Measurements from ENCODE around the gene TMPO.
"Not testable (repeated sequence)": the region's sequence is repeated elsewhere in the genome, so short reads cannot be mapped to it uniquely, and the experiment has no call there.

TMPO gene

DNA sequence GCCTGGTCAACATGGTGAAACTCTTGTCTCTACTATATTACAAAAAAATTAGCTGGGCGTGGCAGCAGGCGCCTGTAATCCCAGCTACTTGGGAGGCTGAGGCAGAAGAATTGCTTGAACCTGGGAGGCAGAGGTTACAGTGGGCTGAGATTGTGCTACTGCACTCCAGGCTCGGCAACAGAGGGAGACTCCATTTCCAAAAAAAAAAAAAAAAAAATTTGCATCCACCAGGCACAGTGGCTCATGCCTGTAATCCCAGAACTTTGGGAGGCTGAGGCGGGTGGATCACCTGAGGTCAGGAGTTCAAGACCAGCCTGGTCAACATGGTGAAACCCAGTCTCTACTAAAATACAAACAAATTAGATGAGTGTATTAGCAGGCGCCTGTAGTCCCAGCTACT, 3.6 kb upstream of the TMPO start:
- not testable (repeated sequence) for DNase-seq (ENCODE audit: low spot score)

DNA sequence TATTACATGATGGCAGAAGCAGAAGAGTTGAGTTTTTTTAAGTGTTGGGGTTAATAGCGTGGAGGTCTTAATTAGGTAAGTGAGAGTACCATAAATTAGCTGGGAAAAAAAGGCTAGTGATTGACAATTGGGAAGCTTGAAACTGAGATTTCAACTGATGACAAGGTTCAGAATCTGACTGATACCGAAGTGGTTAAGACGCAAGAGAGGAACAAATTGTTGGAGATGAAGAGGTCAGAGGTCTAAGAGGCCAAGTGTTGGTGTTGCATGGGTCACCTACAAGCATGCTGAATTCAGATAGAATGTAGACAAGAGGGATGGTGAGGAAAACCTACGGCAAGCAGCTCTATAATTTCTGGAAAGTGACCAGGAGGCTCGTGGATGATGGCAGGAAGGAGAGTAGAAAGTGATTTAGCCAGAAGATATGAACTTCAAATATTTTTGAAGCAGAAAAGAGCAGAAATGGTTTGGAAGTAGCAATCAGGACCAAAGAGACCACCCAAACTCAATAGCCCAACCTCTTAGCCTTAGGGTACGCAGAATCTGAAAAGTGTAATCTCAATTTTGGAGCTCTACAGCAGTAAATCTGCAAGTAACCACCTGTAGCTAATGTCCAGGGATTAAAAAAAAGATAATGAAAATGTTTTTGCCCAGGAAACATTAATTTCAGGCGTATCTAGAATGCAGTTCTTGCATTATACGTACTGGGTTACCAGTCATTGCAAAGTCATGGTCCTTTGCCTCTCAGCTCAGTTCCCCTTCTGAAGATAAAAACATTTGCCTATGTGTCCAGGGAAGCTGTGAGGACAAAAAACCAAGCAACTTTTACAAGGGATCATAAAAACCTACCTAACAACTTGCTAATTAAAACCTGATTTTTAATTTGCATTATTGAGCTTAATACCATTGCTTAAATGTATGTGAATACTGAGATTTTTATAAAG, 1.7 kb upstream of the TMPO start:
- DNase-seq (ENCODE audit: low spot score): no peak

DNA sequence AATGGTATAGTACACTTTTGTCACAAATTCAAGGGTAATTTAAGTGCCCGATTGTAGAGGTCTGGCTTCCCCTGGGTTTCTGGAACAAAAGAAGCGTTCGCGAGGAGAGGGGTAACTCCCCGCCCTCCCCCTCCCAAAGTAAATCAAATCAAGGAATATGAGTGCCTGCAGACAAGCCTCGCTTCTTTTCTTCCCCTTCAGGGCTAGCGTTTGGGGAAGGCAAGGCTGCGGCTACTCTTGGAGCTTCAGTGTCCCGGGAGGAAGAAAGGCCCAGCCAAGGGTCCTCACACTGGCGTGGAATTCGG, 456 bp upstream of the TMPO start:
- no peak for DNase-seq (ENCODE audit: low spot score)

DNA sequence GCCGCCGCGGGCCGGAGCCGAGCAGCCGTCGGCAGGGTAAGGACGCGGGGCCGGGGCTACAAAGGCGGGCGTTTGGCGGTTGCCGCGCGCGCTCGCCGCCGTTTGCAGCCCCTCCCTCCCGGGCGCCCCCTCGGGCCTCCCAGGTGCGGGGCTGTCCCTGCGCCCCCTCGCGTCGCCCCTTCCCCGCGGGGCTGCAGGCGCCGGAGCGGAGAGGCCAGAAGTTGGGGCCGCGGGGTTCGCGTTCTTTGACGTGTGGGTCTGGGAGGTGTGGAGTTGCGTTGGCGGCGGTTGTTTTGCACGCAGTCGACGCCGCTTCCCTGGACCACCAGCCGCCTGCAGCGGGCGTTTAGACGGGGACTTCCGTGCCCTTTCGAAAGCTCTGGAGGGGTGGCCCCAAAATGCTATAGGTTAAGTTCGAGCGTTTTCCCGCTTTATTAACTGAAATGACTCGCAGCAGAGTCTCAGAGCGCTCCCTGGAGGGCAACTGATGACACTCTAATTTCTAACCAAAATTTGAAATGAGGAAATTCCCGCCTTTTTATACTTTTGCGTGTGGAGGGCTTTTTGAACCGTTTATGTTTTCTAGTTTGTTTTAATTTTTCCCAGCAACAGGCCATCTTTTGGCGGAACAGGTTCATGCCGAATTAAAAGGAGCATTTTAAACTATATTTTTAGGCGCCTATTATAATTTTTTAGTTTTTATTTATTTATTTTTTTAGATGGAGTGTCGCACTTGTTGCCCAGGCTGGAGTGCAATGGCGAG, 902 bp downstream of the TMPO start:
- DNase-seq (ENCODE audit: low spot score): peak; percentile 75

DNA sequence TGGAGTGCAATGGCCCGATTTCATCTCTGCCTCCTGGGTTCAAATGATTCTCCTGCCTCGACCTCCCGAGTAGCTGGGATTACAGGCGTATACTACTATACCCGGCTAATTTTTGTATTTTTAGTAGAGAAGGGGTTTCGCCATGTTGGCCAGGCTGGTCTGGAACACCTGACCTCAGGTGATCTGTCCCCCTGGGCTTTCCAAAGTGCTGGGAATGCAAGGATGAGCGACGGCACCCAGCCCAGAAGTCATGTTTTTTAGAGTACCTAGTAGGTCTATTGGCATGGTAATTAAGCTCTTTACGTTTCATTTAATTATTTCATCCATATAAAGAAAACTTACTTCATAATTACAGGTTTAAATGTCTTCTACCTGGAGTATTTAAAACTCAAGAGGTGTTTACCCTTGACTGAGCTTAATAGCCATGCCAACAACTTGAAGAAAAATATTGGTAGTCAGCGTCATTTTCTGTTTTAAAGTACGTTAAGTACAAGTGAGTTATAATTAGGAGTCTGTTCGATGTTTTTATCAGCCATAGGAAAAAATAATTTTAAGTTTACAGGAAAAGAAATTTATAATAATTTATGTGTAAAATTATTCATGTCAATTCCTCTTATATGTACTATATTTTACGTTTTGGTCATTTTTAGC, 4.0 kb downstream of the TMPO start:
- no peak for DNase-seq (ENCODE audit: low spot score)

DNA sequence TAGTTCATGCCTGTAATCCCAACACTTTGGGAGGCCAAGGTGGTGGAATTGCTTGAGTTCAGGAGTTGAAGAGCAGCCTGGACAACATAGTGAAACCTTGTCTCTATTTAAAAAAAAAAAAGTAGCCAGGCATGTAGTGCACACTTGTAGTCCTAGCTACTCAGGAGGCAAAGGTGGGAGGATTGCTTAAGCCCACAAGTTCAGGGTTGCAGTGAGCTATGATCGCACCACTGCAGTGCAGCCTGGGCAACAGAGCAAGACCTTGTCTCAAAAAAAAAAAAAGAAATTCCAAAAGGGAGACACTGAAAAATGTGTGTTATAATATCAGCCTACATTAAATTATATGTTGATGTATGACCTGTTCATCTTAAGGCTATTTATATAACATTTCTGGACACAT, 14.7 kb downstream of the TMPO start:
- DNase-seq (ENCODE audit: low spot score): no peak

DNA sequence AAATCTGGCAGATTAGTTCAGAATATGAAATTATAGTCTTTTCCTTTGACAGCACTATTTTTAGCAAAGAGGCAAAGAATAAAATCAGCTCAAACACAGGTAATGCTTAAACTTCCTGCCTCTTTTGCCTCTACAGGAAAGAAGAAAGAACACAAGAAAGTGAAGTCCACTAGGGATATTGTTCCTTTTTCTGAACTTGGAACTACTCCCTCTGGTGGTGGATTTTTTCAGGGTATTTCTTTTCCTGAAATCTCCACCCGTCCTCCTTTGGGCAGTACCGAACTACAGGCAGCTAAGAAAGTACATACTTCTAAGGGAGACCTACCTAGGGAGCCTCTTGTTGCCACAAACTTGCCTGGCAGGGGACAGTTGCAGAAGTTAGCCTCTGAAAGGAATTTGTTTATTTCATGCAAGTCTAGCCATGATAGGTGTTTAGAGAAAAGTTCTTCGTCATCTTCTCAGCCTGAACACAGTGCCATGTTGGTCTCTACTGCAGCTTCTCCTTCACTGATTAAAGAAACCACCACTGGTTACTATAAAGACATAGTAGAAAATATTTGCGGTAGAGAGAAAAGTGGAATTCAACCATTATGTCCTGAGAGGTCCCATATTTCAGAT, 17.4 kb downstream of the TMPO start:
- peak; percentile 40 for DNase-seq (ENCODE audit: low spot score)

DNA sequence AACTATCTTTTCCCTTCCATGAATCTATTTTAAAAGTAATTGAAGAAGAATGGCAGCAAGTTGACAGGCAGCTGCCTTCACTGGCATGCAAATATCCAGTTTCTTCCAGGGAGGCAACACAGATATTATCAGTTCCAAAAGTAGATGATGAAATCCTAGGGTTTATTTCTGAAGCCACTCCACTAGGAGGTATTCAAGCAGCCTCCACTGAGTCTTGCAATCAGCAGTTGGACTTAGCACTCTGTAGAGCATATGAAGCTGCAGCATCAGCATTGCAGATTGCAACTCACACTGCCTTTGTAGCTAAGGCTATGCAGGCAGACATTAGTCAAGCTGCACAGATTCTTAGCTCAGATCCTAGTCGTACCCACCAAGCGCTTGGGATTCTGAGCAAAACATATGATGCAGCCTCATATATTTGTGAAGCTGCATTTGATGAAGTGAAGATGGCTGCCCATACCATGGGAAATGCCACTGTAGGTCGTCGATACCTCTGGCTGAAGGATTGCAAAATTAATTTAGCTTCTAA, 18.4 kb downstream of the TMPO start:
- DNase-seq (ENCODE audit: low spot score): no peak

DNA sequence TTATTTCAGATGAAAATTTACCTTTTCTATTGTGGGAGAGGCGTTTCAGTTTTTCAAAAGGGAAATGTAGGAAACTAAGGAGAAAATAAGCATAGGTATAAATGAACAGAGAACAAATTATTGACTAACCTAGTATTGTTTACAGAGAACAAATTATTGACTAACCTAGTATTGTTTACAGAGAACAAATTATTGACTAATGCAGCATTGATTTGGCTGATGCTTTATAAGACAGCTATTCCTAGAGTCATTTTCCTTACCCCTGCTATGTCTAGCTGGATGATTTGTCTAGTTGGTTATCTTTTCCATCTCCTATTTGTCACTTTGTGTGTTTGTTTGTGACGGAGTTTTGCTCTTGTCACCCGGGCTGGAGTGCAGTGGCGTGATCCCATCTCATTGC, 22.6 kb downstream of the TMPO start:
- DNase-seq (ENCODE audit: low spot score): no peak

DNA sequence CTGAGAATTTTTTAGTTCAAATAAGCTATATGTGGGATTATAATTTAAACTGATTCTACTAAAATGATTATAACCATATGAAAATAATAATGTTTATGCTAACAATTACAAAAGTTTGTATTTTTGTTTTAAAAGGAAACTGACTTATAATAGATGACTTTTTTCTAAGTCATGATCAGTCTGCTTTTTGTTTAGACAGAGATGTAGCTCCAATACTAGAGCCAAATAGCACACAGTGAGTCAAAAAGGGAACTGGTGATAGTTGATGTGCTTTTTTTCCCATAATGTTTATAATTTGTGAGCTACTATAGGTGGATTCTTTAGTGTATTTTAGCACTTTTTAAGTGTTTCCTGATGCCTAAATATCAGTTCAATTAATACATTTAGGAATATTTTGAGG, 28.3 kb downstream of the TMPO start:
- no peak for DNase-seq (ENCODE audit: low spot score)

DNA sequence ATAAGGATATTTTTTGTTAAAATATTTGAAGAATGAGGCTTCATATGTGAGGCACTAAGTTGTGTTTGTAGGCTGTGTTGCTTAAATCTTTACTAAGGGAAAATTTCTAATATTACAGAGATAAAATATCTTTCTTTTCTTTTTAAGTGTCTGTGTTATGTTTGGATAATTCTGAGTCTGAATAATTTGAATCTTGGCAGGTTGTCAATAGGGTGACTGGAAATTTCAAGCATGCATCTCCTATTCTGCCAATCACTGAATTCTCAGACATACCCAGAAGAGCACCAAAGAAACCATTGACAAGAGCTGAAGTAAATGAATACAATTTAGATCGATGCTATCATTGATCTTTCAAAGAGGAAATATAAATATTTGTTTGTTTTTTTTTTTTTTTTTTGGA, 29.4 kb downstream of the TMPO start:
- DNase-seq (ENCODE audit: low spot score): no peak

DNA sequence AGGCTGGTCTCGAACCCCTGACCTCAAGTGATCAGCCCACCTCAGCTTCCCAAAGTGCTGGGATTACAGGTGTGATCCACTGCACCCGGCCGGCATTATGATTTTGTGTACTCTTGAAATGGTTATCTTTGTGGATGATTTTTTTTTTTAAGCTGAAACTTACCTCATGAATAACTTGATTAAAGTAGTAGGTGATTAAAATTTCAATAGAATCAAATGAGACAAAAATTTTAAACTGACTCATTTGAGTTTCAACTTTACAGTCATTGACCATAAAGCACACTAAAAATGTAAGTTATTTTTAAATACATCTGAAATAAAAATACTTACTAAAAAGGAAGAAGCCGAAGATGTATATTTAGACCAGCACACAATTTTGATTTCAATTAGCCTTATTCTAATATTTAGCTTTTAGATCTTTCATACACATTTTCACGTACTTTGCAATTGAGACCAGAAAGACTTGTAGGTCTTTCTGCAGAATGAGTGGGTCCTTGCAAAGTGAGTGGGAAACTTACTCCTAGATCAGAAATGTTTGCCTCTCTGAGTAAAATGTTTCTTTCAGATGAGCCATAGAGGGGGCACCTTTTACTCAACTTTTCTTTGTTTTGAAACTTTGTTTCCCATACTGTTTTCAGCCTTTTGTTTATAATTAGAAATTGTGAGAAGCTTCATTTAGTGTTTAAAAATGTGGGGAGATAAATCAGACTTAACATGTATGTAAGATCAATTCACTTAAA, 34.2 kb downstream of the TMPO start:
- DNase-seq (ENCODE audit: low spot score): no peak

DNA sequence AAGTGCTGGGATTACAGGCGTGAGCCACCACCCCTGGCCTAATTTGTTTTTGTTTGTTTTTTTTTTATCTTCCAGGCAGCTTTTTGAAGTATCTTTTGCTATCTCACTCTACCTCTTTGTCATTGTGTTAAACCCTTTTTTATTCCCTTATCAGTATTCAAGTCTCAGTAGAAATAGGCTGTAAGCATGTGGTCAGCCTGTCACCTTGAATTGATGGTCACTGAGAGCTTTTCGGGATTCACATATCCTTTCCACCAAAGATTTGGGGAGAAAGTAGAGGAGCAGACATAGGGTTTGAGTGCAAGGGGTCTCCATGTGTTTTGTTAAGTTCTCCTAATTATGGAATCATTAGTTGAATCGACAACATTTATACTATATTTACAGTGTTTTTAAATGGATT, 36.4 kb downstream of the TMPO start:
- no peak for DNase-seq (ENCODE audit: low spot score)

DNA sequence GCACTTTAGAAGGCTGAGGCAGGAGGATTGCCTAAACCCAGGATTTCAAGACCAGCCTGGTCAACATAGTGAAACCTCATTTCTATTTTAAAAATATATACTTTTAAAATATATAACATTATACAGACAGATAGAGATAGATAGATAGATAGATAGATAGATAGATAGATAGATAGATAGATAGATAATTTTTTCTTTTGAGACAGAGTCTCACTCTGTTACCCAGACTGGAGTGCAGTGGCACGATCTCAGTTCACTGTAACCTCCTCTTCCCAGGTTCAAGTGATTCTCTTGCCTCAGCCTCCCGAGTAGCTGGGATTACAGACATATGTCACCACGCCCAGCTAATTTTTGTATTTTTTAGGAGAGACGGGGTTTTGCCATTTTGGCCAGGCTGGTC, 42.7 kb downstream of the TMPO start:
- not testable (repeated sequence) for DNase-seq (ENCODE audit: low spot score)

DNA sequence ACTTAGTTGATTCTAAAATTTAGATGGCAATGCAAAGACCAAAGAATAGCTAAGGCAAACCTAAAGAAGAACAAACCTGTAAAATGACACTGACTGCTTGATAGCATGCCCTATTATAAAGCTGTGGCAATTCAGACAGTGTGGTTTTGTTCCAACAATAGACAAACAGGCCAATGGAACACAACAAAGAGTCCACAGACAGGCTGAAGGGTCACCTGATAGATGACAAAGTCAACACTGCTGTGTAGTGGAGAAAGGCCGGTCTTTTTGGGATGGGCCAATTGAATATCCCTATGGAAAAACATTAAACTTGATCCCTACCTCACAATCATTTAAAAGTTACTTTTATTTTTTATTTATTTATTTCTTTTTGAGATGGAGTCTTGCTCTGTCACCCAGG, 44.3 kb downstream of the TMPO start:
- no peak for DNase-seq (ENCODE audit: low spot score)

DNA sequence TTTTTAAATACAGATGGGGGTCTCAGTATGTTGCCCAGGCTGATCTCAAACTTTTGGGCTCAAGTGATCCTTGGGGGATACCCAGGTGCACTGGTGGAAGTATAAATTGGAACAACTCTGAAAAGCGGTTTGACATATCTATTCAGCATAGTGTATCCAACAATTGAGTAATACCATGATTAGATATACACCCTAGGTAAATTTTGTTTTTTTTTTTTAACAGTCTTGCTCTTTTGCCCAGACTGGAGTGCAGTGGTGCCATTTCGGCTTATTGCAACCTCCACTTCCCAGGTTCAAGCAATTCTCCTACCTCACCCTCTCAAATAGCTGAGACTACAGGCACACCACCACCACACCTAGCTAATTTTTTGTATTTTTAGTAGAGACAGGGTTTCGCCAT, 46.5 kb downstream of the TMPO start:
- DNase-seq (ENCODE audit: low spot score): no peak

DNA sequence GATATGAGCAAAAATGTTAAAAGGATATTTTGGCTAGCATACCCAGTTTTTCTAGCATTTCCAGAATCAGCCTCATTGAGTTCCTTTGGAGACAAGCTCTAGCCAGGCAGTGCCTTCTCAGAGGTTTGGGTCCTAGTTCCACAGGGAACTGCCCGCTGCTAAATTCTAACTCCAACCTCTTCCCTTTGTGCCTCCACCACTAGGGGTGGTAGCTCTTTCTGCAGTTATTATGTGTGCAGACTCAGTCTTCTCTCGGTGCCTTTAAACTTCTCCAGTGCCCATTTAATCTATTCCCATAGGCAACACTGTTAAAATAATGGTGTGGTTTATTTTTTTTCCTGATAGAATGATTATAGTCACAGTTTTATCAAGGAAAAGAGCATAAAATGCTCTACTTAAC, 56.6 kb downstream of the TMPO start:
- no peak for DNase-seq (ENCODE audit: low spot score)

DNA sequence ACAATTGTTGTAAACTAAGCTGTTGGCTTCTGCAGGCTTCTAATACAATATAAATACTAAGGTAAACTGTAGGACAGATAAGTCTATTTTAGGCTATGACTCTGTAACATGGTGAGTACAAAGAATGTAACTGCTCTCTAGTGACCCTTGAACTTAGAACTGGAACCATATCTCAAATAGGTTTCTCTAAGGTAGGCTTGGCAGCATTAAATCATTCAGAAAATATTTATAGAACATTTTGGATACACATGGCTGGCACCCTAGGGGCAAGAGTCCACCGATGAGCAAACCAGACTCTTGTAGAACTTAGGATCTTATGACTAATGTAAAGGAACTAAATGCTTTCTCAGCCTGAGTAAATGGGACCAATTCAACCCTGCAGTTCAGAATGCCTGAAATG, 58.7 kb downstream of the TMPO start:
- no peak for DNase-seq (ENCODE audit: low spot score)

DNA sequence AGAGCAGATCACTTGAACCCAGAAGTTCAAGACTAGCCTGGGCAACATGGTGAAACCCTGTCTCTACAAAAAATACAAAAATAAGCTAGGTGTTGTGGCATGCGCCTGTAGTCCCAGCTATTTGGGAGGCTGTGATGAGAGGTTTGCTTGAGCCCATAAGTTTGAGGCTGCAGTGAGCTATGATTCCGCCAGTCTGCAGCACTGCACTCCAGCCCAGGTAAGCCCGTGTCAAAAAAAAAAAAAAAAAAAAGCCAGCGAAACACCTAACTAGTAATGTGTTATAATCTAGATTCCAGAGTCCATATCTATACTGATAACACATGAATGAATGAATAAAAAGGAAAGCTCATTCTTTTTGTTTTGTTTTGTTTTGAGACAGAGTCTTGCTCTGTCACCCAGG, 59.6 kb downstream of the TMPO start:
- no peak for DNase-seq (ENCODE audit: low spot score)

DNA sequence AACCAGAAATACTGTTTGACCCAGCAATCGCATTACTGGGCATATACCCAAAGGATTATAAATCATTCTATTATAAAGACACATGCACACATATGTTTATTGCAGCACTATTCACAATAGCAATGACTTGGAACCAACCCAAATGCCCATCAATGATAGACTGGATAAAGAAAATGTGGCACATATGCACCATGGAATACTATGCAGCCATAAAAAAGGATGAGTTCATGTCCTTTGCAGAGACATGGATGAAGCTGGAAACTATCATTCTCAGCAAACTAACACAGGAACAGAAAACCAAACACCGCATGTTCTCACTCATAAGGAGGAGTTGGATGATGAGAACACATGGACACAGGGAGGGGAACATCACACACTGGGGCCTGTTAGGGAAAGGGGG, 61.4 kb downstream of the TMPO start:
- not testable (repeated sequence) for DNase-seq (ENCODE audit: low spot score)

DNA sequence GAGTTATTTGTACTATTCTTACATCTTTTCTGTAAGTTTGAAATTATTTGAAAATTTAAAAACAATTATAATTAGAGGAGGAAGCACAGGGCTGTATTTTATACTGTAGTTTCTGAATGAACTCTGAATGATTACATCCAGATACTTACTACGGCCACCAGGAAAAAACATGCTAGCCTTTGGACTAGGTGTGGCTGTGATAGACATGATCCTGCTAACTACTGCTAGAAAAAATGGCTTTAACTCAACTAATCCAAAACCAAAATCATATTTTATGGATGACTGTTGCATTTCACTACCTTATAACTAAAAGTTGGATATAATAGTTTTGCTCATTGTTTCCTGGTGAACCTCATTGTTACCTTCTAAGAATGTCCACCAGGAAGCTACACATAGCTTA, 63.0 kb downstream of the TMPO start:
- no peak for DNase-seq (ENCODE audit: low spot score)

DNA sequence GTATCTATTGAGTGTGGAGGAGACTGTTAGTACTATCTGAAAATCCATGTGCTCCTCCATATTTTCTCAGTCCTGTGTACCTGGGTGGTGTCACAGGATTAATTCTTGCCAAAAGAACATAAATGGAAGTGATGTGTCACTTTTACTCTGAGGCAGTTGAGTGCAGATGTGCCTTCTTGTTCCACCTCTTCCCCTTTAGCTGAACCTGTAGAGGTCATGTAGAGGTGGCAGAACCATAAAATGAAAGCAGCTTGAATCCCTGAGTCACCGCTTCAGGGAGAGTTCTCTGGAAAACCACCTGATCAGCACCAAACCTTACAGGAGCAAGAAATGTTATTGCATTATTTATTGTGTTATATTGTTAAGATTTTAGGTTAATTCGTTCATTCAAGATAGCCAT, 63.4 kb downstream of the TMPO start:
- DNase-seq (ENCODE audit: low spot score): no peak
